ENCODE results near the gene SPAG16.

DNA sequence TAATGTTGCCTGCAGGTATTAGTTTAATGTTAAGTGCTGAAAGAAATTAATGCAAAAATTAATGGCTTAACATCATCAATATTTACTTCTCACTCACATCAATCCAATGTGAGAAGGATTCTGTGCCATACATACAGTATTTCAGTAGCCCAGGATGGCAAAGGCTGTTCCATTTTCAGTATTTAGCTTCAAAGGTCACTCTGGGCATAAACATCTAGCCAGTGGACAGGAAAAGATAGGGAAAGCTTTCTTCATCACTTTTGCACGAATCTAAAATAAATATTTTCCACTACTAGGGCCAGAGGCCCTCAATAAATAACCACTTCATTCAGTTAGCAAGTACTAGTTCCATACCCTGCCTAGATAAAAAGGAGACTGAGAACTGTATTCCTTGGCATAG, 890.3 kb downstream of the SPAG16 start:
- TF ChIP-seq, protein P1, sequence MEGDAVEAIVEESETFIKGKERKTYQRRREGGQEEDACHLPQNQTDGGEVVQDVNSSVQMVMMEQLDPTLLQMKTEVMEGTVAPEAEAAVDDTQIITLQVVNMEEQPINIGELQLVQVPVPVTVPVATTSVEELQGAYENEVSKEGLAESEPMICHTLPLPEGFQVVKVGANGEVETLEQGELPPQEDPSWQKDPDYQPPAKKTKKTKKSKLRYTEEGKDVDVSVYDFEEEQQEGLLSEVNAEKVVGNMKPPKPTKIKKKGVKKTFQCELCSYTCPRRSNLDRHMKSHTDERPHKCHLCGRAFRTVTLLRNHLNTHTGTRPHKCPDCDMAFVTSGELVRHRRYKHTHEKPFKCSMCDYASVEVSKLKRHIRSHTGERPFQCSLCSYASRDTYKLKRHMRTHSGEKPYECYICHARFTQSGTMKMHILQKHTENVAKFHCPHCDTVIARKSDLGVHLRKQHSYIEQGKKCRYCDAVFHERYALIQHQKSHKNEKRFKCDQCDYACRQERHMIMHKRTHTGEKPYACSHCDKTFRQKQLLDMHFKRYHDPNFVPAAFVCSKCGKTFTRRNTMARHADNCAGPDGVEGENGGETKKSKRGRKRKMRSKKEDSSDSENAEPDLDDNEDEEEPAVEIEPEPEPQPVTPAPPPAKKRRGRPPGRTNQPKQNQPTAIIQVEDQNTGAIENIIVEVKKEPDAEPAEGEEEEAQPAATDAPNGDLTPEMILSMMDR (conservative IDR thresholded peaks at IDR 0.05 in 1 of 2, IDR thresholded peaks at IDR 0.05 in 1 of 2; ENCODE audit: low read depth in 1 of 2, low read length in 2 of 2) = no peak
- no peak for TF ChIP-seq EZH2 (IDR thresholded peaks at IDR 0.05; ENCODE audit: low read length, missing control alignments)

All from fibroblast of lung (primary cell).